Left ventricle myocardium superior (tissue), 1 donor: ENCODE data around the gene RBM19. TPM values are rescaled to one million over a fixed set of nuclear protein-coding genes. Genes with fewer than 3 reads are reported as not detected.
A peak's percentile ranks its signal among the peaks of the same experiment; 100 is the strongest.
"Not testable (repeated sequence)": the region's sequence is repeated elsewhere in the genome, so short reads cannot be mapped to it uniquely, and the experiment has no call there.

Experiments used
- ATAC-seq: fragments of 200-7000 bp; cut with Tn5 transposase; one replicate; pipeline ENCODE4 v1.9.1; 2020; ENCODE audit warnings: mild to moderate bottlenecking, moderate library complexity
- DNase-seq: peaks from one replicate; pipeline ENCODE4 v3.0.0-alpha.2; 2020
- intact Hi-C: fragments of 100-400 bp; cut with micrococcal nuclease; formaldehyde crosslinking; loops from one replicate; pipeline ENCODE4 v1.11.0; 2022
- long read RNA-seq: library from polyadenylated mRNA; unstranded; transcript quantifications from one replicate; pipeline ENCODE4 v2.0.0, GENCODE V29; 2021
- total RNA-seq: library from RNA; stranded (reverse); fragmentation: NEBNext Ultra II Directional; extraction: Animal tissue kit (Norgen Biotek cat#: 25700); gene quantifications from one replicate; pipeline ENCODE4 v1.2.1, GENCODE V29; 2021
- donor health status: DM: no; HTN: yes; CAD: no; lungs with severe emphysema.

Gene RBM19, protein sequence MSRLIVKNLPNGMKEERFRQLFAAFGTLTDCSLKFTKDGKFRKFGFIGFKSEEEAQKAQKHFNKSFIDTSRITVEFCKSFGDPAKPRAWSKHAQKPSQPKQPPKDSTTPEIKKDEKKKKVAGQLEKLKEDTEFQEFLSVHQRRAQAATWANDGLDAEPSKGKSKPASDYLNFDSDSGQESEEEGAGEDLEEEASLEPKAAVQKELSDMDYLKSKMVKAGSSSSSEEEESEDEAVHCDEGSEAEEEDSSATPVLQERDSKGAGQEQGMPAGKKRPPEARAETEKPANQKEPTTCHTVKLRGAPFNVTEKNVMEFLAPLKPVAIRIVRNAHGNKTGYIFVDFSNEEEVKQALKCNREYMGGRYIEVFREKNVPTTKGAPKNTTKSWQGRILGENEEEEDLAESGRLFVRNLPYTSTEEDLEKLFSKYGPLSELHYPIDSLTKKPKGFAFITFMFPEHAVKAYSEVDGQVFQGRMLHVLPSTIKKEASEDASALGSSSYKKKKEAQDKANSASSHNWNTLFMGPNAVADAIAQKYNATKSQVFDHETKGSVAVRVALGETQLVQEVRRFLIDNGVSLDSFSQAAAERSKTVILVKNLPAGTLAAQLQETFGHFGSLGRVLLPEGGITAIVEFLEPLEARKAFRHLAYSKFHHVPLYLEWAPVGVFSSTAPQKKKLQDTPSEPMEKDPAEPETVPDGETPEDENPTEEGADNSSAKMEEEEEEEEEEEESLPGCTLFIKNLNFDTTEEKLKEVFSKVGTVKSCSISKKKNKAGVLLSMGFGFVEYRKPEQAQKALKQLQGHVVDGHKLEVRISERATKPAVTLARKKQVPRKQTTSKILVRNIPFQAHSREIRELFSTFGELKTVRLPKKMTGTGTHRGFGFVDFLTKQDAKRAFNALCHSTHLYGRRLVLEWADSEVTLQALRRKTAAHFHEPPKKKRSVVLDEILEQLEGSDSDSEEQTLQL
- 19.8 TPM for total RNA-seq
- long read RNA-seq, full-length matches to known transcripts: 34 of 57 reads
- long read RNA-seq, partial matches to known transcripts: 10 of 57 reads
- long read RNA-seq, other reads (novel, unspliced or antisense): 13 of 57 reads

DNA sequence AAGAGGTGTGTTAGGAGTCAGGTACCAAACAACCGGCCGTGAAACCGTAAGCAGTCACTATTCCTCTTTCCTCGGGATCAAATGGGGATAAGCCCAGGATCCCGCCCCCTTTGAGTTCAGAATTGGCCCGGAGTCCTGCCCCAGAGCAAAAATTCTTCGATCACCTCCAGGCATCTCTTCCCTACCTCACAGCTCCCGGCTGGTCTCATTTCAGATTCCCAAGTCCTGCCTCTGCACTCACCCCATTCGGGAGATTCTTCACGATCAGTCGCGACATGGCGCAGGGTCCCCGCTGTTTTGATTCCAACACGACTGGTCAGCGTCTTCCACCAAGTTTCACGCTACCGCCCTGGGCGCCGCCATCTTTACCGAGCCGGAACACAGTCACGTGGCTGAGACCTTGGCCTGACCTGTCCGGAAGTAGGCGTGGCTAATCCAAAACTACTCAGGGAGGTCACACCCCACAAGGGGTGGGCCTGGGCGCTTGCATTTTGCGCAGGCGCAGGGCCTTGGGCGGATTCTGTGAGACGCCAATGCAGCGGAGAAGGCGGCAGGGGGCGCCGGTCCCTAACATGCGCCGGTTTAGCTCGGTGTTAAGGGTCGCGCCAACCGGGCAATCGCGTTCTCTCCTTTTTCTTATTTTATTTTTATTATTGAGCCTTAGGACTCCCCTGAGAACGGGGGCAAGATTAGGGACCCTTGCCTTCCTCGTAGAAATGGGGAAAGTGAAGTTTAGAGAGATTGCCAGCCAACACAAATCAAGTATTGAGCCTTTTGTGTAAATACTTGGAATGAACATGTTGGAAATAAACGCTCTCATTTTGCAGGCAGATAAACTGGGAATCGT is at the start of gene RBM19:
Gene RBM19, minus strand, starts transcription at position 375 of the 847 bp plus-strand sequence. Its CDS starts 98 bp downstream, at position 277.
- DNase-seq (peak; percentile 99), ATAC-seq (peak; percentile 100)
- intact Hi-C loops: no loop called here

DNA sequence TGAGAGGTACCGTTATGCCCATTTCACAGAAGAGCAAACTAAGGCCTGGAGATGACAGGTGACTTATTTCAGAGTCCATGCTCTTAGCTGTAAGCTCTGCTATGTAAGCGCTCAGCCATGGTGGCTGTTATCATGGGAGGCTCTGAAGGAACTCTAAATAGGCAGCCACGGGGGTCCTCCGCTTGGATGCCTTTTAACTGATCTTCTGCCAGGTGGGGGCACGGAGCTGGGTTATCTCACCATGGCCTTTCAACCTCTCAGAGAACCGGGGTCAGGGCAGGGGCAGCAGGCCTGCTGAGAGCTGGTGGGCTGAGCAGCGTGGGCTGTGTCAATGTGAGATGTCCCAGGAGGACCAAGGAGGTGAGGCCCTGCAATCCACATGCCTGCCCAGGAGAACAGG is 49.7 kb upstream of the RBM19 start:
- ATAC-seq (no peak), DNase-seq (no peak)
- intact Hi-C loops: no loop called here

DNA sequence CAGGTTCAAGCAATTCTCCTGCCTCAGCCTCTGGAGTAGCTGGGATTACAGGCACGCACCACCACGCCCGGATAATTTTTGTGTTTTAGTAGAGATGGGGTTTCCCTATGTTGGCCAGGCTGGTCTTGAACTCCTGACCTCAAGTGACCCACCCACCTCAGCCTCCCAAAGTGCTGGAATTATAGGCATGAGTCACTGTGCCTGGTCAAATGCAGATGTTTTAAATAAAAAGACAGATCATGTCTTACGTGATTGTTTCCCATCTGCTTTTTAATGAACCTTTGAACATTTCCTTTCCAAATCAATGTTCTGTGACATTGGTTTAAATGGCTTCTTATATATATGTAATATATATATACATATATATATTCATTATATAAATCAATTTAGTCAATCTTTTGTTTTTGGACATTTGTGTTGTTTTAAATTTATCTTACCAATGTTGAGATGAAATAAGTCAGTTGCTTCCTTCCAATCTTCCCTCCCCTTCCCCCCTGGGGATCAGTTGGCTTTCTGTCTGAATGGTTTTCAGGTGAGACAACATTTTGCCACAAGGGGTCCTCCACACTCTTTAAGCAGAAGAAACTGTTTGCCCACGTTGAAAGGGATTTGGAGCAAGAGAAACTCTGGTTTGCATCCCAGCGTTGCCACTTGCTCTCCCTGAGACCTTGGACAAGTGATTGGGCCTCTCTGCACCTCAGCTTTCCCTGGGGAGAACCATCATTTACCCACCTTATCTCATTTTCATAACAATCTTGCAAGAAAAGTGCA is 47.6 kb upstream of the RBM19 start:
- ATAC-seq (no peak), DNase-seq (no peak)
- intact Hi-C loops: no loop called here

DNA sequence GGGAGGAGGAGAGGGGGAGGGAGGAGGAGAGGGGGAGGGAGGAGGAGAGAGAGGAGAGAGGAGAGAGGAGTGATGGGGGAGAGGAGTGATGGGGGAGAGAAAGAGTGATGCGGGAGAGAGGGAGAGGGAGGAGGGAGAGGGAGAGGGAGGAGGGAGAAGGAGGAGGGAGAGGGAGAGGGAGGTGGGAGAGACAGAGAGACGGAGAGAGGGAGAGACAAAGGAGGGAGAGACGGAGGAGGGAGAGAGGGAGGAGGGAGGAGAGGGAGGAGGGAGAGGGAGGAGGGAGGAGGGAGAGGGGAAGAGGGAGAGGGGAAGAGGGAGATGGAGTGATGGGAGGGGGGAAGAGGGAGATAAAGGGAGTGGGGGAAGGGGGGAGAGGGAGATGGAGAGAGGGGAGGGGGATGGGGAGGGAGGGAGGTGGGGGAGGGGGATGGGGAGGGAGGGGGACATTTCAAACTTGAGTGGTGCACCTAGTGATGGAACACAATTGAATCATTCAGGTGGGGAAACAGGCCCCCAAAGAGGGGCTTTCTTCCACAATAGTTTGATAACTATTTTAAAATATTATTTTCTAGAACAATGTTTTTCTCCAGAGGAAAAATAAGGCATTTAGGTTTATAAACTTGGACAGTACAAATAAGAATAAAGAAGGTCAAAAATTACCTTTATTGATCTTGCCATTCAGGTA is 46.8 kb upstream of the RBM19 start:
- DNase-seq: no peak
- intact Hi-C loops: no loop called here
- ATAC-seq: no peak

DNA sequence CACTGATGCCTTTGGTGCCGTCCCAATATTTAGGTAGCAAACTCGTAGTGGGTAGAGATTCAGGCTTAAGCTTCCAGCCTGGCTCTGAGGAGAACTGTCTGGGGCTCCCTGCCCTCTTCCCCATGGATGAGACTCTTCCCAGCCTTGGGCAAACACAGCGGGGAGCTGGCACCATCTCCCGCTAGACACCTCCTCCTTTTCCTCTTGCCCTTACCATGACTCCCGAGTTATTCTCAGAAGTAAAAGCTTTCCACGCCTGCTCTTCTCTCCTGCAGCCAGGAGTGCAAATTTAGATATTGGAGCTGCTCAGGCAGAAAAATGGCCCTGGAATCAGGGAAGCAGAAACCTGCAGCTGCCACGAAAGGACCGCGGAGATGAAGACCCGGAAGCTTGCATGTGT is 45.6 kb upstream of the RBM19 start:
- DNase-seq (no peak), ATAC-seq (no peak)
- intact Hi-C loops: no loop called here

DNA sequence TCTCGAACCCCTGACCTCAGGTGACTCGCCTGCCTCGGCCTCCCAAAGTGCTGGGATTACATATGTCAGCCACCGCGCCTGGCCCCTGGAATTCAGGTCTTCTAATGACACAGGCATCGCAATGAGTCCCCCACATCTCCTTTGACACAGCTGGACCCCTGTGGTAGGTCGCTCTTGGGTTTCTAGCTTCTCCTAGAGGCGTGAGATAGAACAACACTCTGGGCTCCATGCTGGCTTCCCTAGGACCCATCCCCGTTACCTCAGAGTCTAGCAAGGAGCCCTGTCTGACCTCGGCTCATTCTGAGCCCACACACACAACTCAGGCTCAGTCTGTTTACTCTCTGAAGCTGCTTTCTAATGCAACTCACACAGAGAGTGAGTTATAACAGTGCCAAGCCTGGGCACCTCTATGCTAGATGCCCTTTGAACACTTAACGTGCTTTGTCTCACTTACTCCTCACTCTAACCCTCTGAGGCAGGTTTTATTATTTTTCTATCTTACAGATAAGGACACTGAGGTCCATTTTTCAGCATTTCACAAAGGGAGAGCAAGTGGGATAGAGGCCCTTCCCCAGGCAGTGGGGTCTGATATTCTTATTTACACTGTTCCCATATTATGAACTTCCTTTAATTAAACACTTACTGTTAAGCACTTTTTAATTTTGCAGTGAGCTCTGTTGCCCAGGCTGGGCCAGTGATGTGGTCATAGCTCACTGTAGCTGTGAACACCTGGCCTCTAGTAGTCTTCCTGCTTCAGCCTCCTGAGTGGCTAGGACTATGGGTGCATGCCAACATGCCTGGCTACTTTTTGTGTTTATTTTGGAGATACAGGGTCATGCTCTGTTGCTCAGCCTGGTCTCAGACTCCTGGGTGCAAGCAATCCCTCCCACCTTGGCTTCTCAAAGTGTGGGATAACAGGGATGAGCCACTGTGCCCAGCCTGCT is 40.6 kb upstream of the RBM19 start:
- intact Hi-C loops: no loop called here
- ATAC-seq: no peak
- no peak for DNase-seq

DNA sequence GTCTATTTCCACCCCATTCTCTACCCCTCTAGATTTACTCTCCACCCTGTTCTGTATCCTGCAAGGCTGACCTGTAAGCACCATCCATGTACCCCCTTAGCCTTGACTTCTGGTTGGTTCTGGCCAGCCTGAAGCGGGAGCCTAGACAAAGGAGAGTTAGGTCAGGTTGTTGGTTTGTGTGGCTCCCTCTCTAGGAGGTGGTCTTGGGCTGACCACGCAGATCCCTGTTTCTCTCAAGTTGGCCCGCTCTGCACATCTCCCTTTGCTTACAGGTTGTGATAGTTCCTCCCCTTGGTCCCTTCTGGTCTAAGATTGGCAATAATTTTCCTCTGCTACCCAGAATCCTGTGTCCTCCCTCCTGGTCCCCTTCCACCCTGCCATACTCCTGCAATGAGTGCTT is 38.3 kb upstream of the RBM19 start:
- ATAC-seq: no peak
- intact Hi-C loops: no loop called here
- DNase-seq: no peak

DNA sequence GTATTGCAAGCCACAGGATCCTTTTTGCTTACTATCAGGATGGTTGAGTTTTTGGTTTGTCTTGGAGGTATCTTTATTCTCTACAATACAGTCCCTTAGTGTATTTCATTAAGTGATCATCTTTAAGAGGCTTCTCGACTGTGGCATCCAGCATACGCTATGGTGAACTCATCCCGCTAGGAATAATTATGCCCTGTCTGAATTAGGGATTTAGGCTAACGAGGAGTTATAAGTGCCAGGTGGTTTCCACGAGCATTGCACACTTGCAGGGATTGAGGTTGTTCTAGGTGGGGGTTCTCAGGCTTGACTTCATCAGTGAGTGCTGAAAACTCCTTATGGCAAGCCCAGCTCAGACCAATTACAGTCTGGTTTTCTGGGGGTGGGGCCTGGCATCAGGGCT is 37.2 kb upstream of the RBM19 start:
- ATAC-seq: no peak
- no peak for DNase-seq
- intact Hi-C loops: no loop called here

DNA sequence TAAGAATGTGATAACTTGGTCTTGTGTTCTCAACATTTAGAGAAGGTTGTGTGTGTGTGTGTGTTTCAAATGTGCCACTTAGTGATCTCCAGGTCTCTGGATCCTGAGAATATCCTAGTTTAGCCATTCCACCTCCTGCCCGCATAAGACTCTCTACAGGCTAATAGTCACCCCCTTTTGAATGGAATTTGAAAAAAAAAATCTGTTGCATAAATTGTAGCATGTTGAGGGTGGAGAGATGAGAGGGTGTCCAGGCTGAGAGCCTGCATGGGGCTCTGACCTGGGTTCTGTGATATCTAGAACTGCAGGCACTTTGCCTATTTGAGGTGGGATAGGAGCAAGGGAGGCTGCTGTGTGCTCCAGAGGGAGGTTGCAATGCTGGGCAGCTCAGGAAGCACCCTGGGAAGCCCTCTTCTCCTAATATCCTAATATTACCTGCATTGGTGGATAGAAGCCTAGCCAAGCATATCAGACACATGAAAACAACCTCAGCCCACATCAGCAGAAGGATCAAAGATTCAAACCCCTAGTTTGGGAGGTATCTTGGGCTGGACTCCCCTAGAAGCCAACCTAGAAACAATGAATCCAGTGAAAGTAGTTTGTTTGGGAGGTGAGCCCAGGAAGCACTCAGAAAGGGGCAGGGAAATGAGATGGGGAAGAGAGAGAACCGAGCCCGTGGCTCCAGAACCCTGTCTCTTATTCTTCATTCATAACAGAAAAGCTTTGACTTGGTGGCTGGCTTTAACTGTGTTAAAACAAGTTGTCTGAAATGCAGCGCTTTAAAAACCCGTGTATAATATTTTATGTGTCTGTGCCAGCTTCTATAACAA is 35.6 kb upstream of the RBM19 start:
- intact Hi-C loops: no loop called here
- no peak for ATAC-seq
- DNase-seq: no peak

DNA sequence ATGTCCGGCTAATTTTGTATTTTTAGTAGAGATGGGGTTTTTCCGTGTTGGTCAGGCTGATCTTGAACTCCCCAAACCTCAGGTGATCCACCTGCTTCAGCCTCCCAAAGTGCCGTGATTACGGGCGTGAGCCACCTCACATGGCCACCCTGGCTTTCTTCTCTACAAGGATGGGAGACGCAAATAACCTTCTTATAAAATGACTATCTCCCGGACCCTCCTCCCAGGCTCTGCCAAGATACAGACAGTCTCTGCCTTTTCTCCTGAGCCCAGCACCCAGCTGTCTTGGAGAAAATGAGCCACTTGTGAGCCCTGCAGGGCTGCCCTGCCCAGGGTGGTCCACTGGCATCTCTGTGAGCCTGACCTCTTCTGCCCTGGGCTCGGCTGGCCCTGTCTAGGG is 34.7 kb upstream of the RBM19 start:
- intact Hi-C loops: no loop called here
- DNase-seq (no peak), ATAC-seq (no peak)

DNA sequence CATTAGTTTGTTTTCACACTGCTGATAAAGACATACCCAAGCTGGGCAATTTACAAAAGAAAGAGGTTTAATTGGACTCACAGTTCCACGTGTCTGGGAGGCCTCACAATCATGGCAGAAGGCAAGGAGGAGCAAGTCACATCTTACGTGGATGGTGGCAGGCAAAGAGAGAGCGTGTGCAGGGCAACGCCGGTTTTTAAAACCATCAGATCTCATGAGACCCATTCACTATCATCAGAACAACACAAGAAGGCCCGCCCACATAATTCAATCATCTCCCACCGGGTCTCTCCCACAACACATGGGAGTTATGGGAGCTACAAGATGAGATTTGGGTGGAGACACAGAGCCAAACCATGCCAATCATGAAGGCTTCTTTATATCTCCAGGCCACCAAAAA is 34.1 kb upstream of the RBM19 start:
- not testable (repeated sequence) for ATAC-seq

DNA sequence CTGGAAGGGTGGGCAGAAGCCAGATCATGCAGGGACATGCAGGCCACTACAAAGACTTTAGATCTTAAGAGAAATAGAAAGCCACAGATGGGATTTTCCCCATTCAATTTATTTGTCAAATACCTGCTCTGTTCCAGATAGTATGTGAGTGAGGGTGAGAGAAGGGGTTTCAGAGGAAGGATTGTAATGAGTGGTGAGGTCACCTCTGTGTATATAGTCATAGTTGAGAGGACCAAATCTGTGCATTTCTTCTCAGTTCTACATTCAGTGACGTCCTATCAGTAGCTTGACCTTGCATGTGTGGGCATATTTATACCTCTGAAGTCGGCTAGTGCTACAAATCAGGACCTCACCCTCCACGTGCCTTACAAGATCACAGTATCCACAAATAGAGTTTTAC is 31.2 kb upstream of the RBM19 start:
- ATAC-seq (no peak), DNase-seq (no peak)
- intact Hi-C loops: no loop called here

More for the DNA sequence above, 34.1 kb upstream of the RBM19 start:
- DNase-seq, intact Hi-C loops: not testable (repeated sequence)

DNA sequence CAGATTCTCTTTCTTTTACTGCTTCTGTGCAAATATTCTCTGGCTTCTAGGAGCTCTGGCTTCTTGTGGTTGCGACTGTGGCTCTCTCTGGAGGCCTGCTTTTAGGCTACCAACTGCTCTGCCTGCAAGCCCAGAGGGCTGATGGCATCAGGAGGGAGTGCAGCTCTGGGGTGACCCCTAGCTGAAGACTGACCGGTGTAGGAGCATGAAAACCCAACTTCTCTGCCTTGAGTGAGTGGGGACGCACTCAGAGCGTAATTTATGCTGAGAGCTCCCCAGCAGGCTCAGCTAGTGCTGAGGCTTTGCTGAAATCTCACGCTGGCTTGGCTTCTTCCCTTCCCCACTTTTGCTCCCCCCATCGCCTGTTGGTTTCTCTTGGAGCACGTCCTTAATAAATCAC is 29.9 kb upstream of the RBM19 start:
- ATAC-seq (no peak), DNase-seq (no peak)
- intact Hi-C loops: no loop called here

DNA sequence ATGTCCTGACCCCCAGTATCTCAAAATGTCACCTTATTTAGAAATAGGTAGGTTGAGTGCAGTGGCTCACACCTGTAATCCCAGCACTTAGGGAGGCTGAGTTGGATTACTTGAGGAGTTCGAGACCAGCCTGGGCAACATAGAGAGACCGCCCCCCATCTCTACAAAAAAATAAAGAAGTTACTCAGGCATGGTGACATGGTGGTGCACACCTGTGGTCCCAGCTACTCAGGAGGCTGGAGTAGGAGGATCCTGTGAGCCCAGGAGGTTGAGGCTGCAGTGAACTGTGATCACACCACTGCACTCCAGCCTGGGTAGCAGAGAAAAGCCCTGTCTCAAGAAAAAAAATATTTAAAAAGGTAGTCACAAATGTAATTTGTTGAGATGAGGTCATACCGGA is 27.9 kb upstream of the RBM19 start:
- DNase-seq: no peak
- no peak for ATAC-seq
- intact Hi-C loops: no loop called here

DNA sequence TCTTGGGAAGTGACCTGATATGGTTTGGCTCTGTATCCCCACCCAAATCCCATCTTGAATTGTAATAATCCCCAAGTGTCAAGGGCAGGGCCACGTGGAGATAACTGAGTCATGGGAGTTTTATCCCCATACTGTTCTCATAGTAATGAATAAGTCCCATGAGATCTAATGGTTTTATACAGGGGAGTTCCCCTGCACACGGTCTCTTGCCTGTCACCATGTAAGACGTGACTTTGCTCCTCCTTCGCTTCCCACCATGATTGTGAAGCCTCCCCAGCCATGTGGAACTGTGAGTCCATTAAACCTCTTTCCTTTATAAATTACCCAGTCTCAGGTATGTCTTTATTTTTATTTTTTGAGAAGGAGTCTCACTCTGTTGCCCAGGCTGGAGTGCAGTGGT is 26.6 kb upstream of the RBM19 start:
- DNase-seq, ATAC-seq, intact Hi-C loops: not testable (repeated sequence)
